Activated CD8-positive, alpha-beta memory T cell treated with anti-CD3 and anti-CD28 coated beads for 4 hours (primary cell): Measurements from ENCODE around the gene STK32B.

Source experiments
- DNase-seq, 2 donors: peaks; one replicate each; pipeline ENCODE4 v3.0.0-alpha.2; 2020; ENCODE audit warnings: low read depth in 2 of 2

STK32B gene

DNA sequence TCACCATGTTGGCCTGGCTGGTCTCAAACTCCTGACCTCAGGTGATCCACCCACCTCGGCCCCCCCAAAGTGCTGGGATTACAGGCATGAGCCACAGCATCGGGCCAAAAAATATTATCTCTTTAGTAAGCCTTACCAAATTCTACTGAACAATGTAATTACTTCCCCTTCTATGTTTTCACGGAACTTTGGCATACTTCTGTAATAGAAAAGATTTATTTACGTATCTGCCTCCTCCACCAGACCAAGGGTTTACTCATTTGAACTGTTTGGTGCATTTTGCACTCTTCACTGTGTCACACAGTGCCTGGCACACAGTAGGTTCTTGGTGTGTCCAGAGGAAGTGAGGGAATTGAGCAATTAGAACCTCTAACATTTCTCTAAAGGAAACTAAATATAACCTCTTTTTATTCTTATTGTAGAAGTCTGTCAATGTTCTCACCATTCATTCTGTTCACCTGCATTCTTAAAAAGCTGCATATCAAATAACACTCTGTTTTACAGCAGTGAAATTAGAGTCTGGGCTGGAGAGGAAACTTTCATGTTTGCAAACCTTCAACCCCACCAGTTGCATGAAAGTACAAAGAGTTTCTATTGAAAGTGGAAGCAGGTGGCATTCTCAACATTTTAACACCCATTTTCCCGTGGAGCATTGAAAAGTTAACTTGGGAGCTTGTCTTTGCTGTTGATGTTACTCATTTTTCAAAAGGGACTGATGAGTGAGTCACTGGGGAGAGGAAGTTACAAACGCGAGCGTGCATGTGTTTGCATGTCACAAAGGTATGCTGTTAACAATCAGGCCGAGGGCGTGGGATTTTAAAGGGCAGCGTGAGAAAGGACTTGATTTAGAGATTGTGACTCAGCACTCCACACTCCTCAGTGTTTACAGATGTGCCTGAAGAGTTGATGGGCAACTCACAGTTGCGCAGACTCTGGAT, 314.1 kb downstream of the STK32B start:
- DNase-seq = no peak

- no peak for DNase-seq
These were observed 314.7 kb downstream of the STK32B start for GRCh38 chr4:5366009-5366386.

DNA sequence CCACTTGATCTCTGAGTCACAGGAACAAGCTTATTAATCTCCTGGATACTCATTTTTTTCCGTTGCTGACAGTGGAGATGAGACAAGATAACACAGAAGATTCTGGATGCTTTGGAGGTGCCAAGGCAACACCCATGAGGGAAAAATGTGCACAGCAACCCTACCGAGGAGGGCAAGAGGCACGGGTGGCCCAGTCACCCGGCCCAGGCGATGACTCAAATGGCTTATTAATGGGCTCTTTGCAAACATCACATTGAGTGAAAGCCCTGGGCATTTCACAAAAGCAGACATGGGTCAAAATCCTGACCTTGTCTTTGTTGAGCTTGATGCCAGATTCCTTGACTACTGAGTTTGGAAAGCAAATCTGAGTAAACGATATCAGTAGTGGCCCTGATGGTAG, 315.1 kb downstream of the STK32B start:
- no peak for DNase-seq

DNA sequence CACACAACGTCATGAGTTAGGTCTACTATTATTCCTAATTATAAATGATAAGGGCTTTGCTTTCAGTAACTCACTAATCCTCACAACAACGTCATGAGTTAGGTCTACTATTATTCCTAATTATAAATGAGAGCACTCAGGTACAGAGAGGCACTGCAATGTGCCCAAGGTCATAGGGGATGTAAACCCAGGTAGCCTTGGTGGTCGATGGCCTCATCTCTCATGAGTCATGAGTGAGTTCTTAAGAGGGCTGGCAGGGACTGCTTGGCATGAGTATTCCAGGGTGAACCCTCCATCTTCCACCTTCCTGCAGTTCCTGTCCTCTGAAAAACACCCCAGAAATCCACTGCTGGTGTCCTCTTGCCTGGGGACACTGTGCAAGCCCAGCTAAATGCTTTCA, 317.1 kb downstream of the STK32B start:
- no peak for DNase-seq

GRCh38 chr4:5370286-5370685, 319.0 kb downstream of the STK32B start:
- DNase-seq = no peak

GRCh38 chr4:5371415-5372190, 320.3 kb downstream of the STK32B start:
- no peak for DNase-seq

DNA sequence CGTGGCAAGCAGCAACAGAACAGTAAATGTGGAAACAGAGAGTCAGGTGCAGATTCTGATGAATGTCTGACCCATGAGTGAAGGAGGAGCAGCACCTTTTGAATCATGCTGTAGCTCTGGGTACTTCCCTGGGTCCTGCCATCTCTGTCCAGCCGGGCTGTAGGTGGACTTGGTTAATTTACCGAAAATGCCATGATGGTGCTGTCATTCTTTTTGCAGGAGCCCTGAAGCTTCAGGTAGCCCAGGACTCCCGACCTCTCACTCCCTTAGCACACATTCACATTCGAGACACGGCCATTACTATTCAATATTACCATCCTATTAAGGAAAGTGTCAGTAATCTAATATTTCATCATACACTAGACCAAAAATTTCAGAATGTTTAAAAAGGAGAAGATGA, 320.9 kb downstream of the STK32B start:
- DNase-seq = no peak

DNA sequence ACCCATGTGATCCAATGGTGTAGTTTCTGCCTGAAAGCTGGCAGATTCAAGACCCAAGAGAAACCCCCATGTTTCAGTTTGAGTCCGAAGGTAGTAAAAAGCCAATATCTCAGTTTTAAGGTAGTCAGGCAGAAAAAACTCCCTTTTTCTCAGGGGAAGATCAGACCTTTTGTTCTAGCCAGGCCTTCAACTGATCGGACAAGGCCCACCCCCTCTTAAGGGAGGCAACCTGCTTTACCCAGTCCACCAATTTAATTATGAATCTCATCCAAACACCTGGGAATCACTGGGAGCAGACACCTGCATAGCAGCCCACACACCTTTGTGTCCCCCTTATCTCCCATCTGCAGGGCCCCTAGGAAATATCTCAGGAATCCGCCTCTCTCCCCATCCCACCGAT, 322.0 kb downstream of the STK32B start:
- no peak for DNase-seq

- DNase-seq = no peak
These were observed 323.3 kb downstream of the STK32B start for GRCh38 chr4:5374592-5374991.

DNA sequence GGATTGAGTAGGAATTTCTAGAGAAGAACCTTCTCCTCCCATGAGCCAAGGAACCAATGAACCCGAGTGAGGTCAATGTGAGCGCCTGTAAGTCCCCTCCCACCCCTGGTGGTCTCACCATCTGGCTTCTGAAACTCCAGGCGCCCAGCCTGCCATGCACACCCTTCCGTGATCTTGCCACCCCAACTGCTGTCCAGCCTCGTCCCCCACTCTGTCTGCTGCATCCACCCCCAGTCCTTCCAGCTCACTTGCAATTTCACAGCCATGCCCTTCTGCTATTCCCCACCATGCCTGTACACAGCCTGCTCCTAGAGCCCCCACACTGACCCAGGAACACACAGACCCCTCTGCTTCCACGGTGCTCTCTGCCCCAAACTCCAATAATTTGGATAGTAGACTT, 323.7 kb downstream of the STK32B start:
- DNase-seq = no peak

DNA sequence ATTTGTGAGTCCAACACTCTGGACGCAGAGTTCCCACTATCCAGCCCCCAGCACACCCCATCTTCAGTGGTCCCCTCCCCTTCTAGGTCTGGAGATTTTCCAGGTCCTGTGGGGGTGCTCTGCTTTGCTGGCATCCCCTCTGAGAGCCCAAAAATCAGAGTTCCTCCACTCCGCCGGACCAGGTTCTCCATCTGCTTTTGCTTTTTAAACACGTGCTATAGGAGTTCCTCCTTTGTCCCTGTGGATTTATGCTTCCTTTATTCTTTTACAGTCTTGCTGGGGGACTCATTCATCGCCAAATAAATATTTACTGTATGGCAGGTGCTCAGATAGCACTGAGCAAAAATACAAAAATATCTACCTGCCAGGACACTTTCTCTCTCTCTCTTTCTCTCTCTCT, 324.7 kb downstream of the STK32B start:
- no peak for DNase-seq

DNA sequence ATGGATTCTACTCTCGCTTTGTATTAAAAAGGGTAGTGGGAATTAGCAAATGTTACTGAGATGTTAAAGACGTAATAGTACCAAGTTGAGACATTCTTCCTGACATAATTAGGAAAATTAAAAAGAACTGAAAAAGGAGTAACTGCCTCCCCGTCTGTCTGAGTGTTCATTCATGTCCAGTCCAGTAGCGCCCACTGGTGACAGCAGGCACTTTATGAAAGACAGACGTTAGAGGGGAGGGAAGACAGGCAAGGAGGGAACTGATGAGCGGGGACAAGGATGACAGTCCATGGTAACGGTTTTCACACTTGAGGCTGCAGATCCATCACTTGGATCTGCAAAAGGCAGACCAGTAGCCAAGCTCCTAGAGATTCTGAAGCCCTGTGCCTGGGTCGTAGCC, 326.7 kb downstream of the STK32B start:
- no peak for DNase-seq

- no peak for DNase-seq
These were observed 328.6 kb downstream of the STK32B start for GRCh38 chr4:5379895-5380294.

DNA sequence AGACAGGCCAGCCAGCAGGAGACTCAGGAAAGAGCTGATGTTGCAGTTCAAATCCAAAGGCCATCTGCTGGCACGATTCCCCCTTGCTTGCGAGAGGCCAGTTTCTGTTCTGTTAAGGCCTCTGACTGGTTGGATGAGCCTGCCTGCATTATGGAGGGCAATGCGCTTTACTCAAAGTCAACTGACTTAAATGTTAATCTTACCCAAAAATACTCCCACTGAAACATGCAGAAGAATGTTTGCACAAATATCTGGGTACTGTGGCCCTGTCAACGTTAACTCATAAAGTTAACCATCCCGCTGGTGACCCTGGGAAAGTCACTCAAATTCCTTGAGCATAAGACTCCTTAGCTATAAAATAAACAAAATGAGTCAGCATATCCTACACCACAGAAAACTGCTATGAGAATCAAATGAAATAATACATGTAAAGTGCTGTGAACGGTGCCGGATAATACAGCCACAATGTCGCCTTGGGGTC, 330.7 kb downstream of the STK32B start:
- DNase-seq = no peak

DNA sequence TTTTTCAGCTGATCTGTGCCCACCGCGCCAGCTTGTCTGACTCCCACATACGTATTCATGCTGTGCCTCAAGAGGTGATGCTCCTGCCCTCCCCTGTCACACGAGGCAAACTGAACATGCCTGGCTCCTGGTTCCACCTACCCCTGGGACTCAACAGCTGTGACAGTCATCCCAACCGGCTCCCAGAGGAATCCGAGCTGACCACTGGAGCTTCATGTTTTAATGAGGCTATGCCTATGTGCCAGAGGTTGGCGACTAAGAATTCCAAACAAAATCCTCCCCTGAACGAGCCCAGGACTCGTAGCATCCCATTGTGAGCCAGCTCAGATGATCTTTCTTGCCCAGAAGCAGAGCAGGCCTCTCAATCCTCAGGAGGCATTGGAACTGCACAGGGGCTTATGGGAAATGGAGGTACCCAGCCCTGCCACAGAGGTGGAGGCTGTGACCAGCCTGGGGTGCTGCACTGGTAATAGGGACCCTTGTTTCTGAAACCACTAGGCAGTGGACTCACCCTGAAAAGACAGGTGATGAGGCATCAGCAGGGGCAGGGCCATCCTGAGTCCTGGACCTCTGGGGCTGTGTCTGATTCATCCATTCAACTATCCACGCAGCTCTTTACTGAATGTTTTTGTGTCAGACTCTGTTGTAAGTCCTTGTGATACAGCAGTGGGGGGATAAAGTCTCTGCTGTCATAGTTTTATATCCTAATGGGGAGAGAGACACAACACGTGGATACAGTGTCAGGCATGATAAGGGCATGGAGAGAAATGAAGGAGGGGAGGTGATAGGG, 332.1 kb downstream of the STK32B start:
- no peak for DNase-seq

DNA sequence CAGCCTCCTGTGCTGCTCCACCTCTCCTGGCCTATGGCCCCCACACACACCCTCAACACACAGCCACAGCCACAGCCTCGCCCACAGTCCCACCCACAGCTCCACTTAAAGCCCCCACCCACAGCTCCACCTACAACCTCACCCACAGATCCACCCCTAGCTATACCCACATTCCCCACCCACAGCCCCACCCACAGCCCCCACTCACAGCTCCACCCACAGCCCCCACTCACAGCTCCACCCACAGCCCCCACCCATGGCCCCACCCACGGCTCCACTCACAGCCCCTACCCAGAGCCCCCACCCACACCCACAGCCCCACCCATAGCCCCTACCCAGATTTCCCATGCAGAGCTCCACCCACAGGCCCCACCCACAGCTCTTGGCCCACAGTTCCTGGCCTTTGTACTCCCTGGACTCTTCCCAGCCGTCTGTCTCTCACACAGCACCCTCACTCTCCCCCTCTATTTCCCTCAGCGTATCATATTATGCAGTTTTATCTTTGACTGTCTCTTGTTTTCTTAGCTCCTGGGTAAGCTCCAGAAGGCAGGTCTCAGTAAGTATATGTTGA, 334.5 kb downstream of the STK32B start:
- DNase-seq = no peak

- no peak for DNase-seq
These were observed 335.6 kb downstream of the STK32B start for GRCh38 chr4:5386921-5387320.

- DNase-seq = no peak
These were observed 336.2 kb downstream of the STK32B start for GRCh38 chr4:5387457-5387856.

DNA sequence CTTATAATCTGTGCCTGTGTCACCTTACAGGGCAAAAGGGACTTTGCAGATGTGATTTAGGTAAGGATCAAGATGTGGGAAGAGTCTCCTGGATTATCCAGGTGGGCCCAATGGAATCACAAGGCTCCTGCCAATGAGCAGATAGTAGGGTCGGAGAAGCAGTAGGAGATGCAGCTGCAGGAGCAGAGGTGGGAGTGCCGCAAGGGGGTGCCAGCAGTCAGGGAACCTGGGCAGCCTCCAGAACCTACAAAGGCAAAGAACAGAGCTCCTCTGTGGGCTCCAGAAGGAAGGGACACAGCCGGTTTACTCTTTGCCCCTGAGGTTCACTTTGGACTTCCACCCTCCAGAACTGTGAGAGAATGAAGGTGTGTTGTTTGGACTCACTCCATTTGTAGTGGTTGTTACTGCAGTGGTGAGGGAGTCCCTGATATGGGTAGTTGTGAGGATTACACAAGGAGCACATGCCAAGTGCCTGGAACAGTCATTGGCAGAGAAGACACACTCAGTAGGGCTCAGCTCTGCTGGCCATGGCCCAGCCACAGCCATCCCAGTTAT, 338.6 kb downstream of the STK32B start:
- no peak for DNase-seq

DNA sequence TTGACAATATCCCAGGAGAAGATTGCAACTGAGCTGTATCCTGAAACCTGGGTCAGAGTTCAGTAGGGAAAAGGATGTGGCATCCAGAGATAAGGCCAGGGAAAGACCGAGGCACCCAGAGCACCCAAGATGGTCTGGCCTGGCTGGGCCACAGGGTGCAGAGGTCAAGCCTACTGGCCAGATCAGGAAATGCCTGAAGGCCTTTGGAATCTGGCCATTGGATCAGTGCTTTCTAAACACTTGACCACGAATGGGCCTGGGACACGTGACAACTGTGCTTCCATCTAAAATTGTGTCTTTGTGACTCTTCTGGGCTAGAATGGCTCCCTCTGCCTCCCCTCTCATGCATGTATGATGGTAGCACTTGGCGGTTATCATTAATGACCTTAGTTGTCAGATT, 340.2 kb downstream of the STK32B start:
- DNase-seq = no peak

GRCh38 chr4:5393911-5394513, 342.7 kb downstream of the STK32B start:
- DNase-seq = no peak
